Mesothelial cell of epicardium (in vitro differentiated cells): ENCODE data around the gene MAP3K8. TPM values are rescaled to one million over a fixed set of nuclear protein-coding genes. Genes with fewer than 3 reads are reported as not detected.

Experiments used
- DNase-seq, 2 experiments: peaks; one replicate each; pipeline ENCODE4 v3.0.0; 2021; ENCODE audit warnings: low spot score in 2 of 2; ENCODE audit not compliant: unreplicated experiment in 2 of 2
- H3K27ac Mint-ChIP-seq: 2 replicates; pipeline ENCODE4 v1.8.0; 2021; ENCODE audit warnings: mixed read lengths
- H3K27me3 Mint-ChIP-seq: 2 replicates; pipeline ENCODE4 v1.8.0; 2021; ENCODE audit warnings: low read depth, mixed read lengths
- H3K36me3 Mint-ChIP-seq: 2 replicates; pipeline ENCODE4 v1.8.0; 2021; ENCODE audit warnings: mixed read lengths
- H3K4me1 Mint-ChIP-seq: 2 replicates; pipeline ENCODE4 v1.8.0; 2021; ENCODE audit warnings: mixed read lengths
- H3K4me3 Mint-ChIP-seq: 2 replicates; pipeline ENCODE4 v1.8.0; 2021; ENCODE audit warnings: mild to moderate bottlenecking, moderate library complexity, mixed read lengths
- H3K9me3 Mint-ChIP-seq: 2 replicates; pipeline ENCODE4 v1.8.0; 2021; ENCODE audit warnings: mixed read lengths
- total RNA-seq: library from RNA; stranded (reverse); gene quantifications from 3 replicates; pipeline ENCODE4 v1.2.1, GENCODE V29; 2021
- TF ChIP-seq, protein P1 (sequence below): fragments of 200-600 bp; sonication (generic); IDR thresholded peaks from one replicate; pipeline ENCODE4 v1.5.0; 2021; ENCODE audit warnings: antibody characterized with exemption; ENCODE audit not compliant: unreplicated experiment

MAP3K8 gene
- total RNA-seq, 1 donor from 2014 or later = 25.0 TPM

DNA sequence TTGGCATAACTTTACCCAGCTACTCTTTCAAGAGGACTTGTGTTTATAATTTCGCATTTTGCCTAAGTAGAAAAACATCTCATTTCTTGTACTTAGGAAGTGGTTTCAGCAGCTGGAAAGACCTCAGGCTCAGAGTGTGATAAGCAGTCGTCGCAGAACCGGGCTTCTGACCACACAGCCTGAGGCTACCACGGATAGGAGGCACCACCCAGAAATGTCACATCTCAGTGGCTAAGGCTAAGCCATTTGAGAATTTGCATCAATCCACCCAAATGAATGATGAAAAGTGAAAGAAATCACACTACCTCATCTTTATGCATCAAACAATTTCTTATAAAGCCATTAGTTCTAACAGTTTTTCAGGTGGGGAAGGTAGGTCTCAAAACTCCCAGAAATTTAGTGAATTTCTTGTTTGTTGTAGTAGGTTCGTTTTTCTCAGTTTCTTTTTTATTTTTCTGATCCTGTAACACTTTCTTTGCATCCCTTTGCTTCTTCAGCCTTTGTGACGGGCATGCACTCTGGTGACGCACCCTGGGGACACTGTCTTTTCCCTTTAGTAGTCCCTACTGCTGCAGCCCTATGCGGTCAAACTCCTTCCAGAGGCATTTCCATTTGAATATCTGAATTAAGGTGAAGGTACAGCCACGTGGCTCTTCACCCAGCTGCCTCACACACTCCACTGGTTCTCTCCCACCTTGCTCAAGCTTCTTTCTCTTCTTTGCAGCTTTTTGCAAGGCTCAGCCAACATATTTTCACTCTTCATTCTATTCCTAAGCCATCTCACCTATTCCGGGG, 68.5 kb downstream of the MAP3K8 start:
- Mint-ChIP-seq H3K27ac (no peak overlapping the region), H3K36me3 (no peaks in the 10 kb centered on the region), H3K9me3 (no peaks in the 10 kb centered on the region), H3K4me1 (no peaks in the 10 kb centered on the region), H3K4me3 (no peak overlapping the region), H3K27me3 (peaks cover 4% of the 10 kb centered on the region)
- TF ChIP-seq, protein P1, sequence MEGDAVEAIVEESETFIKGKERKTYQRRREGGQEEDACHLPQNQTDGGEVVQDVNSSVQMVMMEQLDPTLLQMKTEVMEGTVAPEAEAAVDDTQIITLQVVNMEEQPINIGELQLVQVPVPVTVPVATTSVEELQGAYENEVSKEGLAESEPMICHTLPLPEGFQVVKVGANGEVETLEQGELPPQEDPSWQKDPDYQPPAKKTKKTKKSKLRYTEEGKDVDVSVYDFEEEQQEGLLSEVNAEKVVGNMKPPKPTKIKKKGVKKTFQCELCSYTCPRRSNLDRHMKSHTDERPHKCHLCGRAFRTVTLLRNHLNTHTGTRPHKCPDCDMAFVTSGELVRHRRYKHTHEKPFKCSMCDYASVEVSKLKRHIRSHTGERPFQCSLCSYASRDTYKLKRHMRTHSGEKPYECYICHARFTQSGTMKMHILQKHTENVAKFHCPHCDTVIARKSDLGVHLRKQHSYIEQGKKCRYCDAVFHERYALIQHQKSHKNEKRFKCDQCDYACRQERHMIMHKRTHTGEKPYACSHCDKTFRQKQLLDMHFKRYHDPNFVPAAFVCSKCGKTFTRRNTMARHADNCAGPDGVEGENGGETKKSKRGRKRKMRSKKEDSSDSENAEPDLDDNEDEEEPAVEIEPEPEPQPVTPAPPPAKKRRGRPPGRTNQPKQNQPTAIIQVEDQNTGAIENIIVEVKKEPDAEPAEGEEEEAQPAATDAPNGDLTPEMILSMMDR = no peak
- no peak for DNase-seq

DNA sequence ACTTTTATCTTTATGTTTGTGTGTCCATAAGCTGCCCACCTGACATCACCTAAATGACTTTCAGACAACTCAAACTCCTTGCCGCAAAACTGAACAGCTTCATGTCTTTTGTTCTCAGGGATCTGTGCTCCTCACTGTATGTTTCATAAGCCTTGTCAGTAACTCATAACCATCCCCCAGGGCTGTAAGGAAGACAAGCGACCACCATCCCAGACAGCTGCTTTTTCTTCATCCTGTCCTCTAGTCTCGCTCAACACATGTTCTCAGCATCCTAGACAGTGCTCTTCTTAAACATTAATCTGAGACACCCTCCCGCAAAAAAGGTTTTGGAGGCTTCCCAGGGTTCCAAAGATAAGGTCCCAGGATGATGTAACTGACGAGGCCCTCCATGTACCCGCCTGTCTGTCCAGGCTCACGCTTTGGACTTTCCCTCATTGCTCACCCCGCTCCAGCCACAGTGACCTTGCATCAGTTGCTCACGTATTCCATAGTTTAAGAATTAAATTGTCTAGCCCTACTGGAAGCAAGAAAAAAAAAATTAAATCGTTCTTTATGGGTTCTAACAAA, 69.8 kb downstream of the MAP3K8 start:
- no peak for DNase-seq
- H3K27ac Mint-ChIP-seq = no peak overlapping the region

DNA sequence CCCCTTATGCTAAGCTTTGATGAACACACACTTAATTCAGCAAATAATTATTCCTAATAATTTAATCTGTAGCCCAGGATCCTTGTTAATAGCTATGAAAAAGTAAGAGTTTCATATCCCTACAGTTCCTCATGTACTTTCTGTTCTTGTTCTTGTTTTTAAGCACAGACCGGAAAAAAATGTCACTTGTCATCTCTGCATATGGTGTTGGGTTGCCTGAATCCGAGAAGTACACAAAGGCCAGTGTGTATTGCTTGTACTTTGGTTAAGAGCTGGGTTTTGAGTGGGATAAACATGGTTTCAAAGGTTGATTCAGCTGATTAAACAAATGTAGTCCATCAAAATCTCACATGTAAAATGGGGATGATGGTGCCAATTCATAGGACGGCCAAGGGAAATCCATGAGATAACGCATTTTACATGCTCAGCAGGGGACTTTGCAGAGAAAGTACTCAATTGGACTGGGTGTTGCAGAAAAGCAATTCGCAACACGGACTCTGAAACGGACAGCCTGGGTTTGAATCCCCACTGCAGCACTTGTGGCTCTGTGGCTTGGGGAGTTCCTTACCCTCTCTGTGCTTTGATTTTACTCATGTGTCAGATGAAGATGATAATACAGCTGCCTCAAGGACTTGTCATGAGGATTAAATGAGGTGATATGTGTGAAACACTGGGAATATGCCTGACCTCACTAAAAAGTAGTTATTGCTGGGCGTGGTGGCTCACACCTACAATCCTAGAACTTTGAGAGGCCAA, 71.7 kb downstream of the MAP3K8 start:
- Mint-ChIP-seq H3K4me3 (no peak overlapping the region), H3K27ac (no peak overlapping the region), H3K27me3 (peaks cover 4% of the 10 kb centered on the region), H3K36me3 (no peaks in the 10 kb centered on the region), H3K4me1 (no peaks in the 10 kb centered on the region), H3K9me3 (no peaks in the 10 kb centered on the region)
- TF ChIP-seq, protein P1 = no peak
- no peak for DNase-seq

More for the DNA sequence above, 69.8 kb downstream of the MAP3K8 start:
- H3K27me3 Mint-ChIP-seq = peaks cover 4% of the 10 kb centered on the region
- no peaks in the 10 kb centered on the region for H3K9me3 Mint-ChIP-seq
- no peaks in the 10 kb centered on the region for H3K4me1 Mint-ChIP-seq
- no peaks in the 10 kb centered on the region for H3K36me3 Mint-ChIP-seq
- TF ChIP-seq, protein P1 = no peak
- H3K4me3 Mint-ChIP-seq = no peak overlapping the region

DNA sequence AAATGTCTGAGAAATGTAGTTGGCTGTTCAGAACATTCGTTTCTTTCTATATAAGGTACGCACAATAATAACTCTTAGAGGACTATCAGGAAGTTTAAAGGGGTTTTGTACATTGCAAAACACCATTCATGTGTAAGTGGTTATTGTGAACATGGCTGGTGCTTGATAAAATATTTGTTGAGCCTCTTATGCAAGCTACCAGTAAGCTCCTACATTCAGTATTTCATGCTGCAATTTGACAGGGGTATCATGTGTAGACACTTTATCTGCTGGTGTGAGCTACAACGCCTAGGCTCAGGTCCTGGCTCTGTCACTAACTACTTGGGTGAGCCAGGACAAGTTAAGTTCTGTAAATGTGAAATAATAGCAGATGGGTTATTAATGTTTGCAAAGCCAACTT, 75.5 kb downstream of the MAP3K8 start:
- no peak overlapping the region for H3K27ac Mint-ChIP-seq
- TF ChIP-seq, protein P1 = no peak
- H3K4me3 Mint-ChIP-seq = no peak overlapping the region
- no peaks in the 10 kb centered on the region for H3K4me1 Mint-ChIP-seq
- no peaks in the 10 kb centered on the region for H3K9me3 Mint-ChIP-seq
- no peaks in the 10 kb centered on the region for H3K36me3 Mint-ChIP-seq
- H3K27me3 Mint-ChIP-seq = no peaks in the 10 kb centered on the region
- no peak for DNase-seq

DNA sequence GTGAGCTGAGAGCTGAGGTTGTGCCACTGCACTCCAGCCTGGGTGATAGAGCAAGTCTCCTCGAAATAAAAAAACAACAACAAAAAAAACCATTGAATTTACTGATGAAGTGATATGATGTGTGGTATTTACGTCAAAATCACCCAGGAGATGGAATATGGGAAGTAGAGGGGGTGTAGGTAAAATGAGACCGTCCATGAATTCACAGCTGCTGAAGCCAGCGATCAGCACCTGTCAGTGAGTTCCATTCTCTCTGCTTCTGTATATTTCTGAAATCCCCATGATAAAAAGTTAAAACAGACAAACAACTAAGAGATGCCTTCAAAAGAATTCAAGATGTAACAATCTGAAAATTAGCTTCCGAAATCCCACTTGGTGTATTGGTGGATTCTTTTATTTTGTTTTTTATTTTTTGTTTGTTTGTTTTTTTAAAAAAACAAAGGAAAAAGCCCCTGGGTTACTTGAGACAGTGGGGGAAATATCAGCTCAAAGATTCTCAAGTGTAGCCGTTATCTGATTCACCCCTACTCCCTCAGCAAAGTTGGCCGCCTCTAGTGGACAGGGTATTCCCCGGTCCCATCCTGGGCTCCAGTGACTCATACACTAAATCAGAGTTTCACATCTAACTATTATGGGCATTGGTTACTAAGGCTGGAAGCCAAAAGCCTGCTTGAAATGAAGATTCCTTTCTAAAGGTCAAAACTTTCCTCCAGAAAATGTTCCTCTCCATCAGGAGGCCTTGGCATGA, 76.4 kb downstream of the MAP3K8 start:
- H3K27ac Mint-ChIP-seq = no peak overlapping the region
- no peak for DNase-seq
- no peaks in the 10 kb centered on the region for H3K36me3 Mint-ChIP-seq
- no peak overlapping the region for H3K4me3 Mint-ChIP-seq
- no peaks in the 10 kb centered on the region for H3K27me3 Mint-ChIP-seq
- TF ChIP-seq, protein P1 = no peak
- H3K9me3 Mint-ChIP-seq = no peaks in the 10 kb centered on the region
- H3K4me1 Mint-ChIP-seq = no peaks in the 10 kb centered on the region
